HS-27A (cell line): ENCODE measurements around the gene TRAF5.

Source experiments
- DNase-seq: peaks from one replicate; pipeline ENCODE4 v3.0.0-alpha.2; 2012; ENCODE audit warnings: low read depth, missing footprints

The TRAF5 gene

DNA sequence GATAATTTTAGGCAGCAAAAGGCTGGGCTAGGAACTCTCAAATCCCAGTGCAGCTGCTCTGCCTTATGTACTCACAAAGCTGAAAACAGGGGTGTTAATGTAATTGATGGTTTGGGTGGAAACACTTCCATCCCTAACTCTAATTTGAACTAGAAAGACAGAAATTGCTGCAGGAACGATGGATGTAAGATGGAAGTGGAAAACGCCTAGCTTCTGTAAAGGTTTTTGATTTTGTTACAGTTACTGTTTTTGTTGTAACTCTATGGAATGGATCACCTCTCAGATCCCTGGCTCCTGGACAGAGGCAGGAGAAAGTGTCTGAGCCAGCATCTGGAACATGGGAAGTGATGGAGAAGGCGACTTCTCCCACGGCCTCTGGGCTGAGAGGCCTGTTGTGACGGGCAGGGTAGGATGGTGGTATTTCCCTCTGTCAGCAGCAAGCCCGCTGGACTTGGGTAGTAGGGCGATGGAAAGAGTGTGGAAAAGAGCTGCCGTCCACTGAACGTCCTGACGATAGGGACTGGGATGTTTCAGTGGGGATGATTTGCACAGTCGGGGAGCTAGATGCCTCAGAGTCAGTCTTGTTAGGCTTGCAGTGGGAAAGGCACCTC, 1.6 kb downstream of the TRAF5 start:
- no peak for DNase-seq

DNA sequence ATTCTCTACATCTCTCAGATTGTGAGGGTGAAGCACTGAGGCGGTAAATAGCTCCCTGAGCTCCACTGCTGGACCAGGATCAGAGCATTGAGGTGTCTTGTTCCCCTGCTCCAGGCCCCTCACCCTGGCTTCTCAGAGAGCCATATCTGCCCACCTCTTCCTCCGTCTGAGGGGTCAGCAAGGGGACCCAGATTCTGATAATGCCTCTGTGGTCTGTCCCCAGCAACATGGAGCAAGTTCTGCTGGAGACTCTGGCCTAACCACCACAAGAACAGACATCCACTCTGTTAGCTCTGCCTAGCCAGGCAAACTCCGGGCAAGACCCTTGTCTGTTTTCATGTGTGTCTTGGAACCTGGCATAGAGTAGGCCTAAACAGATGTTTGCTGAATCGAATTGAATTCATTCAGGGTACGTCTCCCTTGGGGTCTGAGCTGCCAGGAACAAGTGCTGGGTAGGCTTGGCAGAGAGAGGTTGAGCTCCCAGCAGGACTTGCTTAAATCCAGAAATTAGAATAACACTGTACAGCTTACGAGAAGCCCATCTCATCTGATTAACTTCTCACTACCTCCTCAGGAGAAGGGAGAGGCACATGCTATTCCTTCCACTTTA, 2.3 kb downstream of the TRAF5 start:
- no peak for DNase-seq

DNA sequence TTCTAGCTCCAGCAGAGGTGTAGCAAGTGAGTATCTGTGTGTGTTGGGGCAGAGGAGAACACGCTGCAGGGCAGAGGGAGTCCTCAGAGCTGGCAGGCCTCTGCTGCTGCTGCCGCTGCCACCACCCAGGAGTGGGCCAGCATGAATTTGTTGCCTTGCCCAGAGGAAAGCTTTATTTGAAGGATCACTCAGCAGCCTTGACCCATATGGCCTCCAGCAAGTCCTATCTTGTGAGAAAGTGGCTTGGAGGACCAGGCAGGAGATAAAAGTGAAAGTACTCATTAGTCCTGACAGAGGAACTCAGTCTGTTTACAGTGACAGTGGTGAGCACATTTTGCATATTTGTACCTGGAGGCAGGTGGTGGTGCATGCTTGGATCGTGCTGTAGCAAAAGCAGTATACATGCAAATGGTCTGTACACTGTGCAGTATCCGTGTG, 3.1 kb downstream of the TRAF5 start:
- no peak for DNase-seq

DNA sequence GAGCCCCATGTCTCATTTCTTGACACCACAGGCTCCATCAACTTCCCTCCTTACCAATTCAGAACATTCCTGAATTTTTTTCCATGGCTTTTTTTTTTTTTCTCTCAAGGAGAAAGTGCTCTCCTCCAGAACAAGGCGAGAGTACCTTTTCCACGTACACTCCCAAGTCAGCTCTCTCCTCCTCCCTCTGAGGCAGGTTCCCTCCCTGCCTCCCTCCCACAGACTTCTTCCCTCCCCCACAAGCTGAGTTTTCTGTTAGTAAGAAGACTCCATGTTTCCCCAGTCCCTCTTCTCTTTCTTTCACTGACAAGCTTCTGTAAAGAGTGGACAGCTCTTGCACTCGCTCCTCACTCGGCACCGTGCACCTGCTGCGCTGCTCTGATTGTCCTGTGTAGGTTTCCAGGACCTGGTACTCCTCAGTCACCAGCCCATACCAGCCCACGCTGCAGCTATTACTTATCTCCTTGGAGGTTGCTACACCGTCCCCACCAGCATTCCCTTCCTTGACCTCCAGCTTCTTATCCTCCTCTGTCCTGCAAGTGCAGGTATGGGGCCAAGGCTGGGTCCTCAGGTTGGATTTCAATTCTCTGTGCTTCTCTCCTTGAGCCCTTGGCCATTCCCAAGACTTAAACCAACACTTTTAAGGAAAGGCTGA, 3.8 kb downstream of the TRAF5 start:
- no peak for DNase-seq

DNA sequence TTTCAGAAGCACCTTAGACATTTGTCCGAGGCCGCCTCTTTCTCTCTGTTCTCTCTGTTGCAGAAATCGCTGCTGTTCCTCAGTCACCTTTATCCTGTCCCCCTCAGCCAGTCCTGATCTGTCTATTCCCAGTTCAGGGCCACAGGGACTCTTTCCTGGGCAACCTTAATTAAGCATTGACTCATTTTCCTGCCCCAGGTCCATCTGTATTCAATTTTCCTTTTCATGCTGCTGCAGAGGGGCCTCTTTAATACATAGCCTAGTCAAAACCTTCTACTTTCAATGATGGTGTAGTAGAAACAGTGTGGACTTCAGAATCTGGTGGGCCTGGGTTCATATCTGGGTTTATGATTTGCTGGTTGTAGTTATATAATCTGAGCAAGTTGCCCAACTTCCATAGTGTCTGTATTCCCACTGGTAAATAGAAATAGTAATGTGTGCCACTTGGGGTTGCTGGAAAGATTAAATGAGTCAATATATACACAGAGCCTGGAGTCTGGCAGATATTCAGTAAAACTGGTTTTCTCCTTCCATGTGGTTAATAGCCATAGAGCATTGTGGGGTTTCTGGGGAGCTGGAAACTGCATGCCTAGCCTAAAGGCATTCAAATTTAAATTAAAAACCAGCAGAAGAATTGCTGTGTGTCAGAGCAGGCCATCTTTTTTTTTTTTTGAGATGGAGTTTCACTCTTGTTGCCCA, 4.5 kb downstream of the TRAF5 start:
- DNase-seq: no peak

DNA sequence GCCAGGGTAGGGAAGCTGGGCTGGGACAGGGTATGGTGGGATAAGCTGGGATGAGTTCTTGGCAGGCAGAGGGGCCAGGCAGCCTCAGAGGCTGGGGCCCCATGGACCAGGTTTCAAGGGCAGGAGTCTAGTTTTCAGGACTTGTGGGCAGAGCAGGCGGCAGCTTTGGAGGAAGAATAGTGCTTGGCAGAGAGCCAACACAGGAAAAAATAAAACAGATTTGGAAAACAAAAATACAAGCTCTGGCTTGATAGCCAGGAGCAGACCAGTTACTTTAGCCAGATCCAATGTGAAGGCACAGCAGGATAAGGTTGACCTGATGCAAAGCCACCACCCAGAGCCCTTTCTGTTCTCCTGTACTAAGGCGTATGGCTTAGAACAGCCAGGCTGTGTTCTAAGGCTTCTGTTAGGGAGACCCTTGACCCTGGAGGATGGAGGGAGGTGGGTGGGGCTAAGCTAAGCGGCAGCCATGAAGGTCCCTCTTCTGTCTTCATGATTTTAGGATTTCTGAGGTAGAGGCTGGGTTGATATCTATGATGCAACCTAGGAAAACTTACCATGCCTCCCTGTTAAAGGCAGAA, 5.5 kb downstream of the TRAF5 start:
- no peak for DNase-seq

DNA sequence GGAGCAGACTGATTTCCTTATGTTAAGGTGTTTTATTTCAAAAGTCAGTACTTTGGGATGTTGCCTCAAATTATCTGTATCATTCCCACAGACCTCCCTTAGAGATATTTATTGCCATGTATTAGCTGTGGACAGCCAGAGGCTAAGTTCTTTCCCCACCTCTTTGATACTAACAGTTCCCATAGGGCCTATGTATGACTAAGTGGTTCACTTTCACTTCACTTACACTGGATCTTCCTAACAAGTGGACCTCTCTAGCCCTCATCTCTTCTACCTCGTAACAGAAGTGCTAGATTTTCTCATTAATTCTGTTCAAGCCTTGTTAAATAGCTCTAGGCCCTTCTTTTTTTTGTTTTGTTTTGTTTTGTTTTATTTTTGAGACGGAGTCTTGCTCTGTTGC, 6.2 kb downstream of the TRAF5 start:
- no peak for DNase-seq

DNA sequence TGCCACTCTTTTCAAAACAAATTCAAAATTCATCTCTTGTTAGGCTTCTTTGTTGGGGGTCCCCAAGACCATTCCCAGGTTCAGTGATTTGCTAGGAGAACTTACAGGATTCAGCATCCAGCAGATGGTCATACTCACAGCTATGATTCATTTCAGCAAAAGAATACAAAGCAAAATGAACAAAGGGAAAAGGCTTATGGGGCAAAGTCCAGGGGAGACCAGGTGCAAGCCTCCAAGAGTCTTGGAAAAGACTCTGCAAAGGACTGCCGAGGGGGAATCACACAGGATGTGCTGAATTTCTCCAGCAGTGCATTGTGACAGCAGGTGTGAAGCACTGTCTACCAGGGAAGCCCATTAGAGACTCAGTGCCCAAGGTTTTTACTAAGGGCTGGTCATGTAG, 7.3 kb downstream of the TRAF5 start:
- no peak for DNase-seq

DNA sequence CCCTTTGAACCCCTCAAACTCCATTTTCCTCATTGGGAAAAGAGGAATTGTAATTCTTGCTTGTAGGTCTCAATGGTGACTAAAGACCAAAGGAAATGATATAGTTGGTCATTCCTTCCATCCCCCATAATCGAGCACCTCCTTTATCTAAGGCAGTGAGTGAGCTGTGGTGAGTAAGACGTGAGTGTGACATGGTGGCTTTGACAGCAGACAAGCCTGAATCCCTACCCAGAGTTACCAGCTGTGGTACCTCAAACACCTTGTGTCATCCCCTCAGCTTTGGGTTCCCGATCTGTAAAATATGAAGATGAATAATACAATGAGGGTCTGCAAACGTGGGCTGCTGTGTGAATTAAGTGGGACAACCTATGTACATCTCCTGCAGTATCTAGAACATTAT, 8.4 kb downstream of the TRAF5 start:
- no peak for DNase-seq

DNA sequence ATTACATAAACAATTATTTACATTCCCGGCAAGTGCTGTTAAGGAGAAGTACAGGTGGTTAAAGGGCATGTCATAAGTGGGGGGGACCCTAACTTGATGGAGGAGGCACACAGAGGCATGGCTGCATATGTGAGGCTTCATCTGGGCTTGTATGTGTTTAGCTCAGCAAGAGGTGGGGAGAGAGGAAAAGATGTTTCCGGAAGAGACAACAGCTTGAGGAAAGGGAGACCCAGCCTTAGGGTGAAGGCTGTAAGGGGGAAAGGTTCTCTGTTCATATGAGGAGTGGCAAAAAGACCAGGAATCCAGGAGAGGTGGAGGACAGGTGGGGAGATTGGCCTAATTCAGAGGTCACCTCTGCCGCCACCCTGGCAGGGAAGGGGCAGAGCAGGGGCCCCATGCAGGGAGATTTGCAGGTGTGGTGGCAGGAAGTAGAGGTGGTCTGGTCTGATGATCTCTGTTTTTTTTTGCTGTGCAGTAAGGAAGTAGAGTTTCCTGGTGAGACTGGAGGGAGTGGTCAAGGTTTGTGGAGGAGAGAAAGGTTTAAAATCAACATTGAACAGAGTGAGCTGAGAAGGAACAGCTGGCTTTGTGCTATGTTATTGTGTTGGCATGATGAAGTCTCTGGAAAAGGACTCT, 9.0 kb downstream of the TRAF5 start:
- no peak for DNase-seq

DNA sequence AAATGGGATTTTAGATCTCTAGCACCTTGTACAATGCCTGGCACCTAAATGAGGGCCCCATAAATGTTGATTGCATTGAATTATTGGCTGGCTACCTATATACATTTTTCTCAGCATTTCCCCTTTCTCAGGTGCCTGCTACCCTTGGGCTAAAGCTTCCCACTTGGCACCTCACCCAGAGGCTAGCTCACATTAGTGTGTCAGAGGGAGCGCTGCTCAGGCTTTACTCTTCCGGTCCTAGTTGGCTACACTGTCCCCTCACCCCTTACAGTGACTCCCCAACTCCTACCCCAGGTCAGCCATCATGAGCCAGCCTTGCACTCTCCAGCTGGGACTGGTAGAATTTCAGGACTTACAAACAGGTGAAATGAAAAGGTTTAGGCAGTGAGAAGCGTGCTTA, 9.5 kb downstream of the TRAF5 start:
- no peak for DNase-seq

DNA sequence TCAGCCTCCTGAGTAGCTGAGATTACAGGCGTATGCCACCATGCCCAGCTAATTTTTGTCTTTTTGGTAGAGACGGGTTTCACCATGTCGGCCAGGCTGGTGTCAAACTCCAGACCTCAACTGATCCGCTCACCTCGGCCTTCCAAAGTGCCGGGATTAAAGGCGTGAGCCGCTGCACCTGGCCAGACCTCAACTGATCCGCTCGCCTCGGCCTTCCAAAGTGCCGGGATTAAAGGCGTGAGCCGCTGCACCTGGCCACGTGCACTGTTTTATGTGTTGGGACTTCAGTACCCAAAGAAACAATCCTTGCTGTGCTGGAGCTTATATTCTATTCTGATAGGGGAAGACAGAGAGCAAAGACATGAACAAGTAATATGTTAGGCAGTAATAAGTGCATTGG, 10.1 kb downstream of the TRAF5 start:
- no peak for DNase-seq

DNA sequence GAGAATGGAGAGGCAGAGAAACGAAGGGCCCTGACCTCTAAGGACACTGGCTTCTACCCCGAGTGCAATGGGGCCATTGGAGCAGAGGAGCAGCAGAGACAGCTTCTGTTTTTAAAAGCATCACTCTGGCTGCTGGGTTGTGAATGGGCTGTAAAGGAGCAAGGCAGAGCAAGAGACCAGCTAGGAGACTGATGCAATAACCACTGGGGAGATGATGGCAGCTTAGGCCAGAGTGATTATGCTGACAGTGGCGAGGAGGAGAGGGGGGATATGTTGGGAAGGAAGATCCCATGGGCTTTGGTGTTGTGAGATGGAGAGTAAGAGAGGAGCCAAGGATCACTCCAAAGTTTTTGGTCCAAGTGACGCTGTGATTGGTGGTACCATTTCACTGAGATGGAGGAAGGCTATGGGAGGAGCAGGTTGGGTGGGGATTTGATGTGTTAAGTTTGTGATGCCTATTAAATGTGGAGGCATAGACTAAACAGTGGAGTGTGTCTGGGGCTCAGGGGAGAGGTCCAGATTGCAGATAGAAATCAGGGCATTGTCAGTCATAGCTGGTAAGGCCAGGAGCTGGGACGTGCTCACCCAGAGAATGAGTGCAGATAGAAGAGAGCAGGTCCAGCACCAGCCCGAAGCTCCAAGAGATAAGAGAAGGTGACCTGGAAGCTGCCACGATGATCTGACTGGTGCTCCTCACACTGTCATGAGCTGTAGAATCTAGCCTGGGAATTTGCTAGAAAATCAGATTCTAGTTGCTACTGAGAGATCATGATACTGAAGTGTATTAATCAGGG, 11.0 kb downstream of the TRAF5 start:
- DNase-seq: no peak

DNA sequence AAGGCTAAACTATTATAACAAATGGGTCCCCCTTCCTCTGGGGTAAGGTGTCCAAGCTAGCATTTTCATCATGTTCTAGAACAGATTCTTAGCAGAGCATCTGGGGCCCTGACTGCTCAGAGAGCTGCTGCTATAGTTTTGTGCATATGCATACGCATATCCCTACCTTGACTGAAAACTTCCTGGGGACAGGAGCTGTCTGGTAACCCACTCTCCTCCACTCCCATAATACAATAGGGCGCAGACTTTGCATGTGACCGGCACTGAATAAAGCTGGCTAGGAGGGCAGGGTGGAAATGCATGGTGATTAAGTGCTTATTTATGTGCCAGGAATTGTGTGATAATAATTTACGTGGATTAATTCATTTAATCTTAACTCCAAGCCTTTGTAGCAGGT, 11.6 kb downstream of the TRAF5 start:
- DNase-seq: no peak

DNA sequence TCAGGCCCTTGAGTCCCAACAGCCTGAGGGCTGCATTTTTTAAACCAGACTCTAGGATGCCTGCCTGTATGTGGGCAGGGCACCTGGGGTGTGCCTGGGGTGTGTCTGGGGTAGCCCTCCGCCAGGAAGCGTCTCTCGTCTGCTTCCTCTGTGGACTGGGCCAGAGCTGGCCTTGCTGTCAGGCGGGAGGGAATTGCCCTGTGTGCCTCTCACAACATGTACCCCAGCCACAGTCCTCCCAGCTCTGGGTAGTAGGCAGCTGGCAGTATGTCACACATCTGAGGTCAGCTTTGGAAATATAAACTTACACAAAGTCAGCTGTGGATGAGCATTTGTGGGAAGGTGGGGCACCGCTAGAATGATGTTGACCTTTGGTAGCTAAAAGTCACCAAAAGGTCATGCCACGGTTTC, 13.0 kb downstream of the TRAF5 start:
- no peak for DNase-seq

DNA sequence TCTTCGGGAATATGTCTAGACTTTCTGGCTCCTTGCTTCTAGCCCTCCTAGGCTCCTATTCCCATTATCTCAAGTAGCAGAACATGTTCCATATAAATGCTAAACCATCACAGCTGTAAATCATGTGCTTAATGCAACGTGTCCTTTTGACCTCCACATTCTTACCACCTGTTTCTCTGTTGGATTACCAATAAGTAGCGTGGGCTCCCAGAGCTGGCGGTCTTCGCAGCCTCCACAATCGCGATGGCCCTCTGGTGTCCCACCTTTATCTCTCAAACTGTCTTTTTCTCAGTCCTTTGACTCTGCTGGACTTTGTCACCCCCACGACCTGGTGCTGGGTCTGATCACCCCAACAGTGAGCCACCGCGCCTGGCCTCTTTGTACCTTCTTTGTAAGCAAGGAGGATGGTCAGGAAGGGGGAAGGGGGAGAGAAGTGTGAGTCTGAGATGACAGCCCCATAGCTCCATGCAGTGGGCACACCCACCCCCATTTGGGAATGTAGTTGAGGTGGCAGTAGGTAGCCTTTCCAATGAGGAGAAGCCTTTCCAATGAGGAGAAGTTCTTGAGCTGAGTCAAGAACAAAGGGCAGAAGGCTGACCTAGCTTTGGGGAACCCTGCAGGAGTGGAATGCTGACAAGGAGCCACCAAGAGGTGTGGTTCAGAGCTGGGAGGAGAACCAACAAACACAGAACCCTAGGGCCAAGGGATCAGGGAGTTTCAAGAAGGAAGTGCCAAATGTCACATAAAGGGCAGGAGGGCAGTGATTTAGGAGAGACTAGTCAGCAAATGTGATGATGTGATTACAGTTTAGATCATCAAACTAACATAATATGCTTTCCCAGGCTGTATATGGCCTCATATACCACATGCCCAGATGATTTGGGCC, 14.2 kb downstream of the TRAF5 start:
- DNase-seq: no peak

DNA sequence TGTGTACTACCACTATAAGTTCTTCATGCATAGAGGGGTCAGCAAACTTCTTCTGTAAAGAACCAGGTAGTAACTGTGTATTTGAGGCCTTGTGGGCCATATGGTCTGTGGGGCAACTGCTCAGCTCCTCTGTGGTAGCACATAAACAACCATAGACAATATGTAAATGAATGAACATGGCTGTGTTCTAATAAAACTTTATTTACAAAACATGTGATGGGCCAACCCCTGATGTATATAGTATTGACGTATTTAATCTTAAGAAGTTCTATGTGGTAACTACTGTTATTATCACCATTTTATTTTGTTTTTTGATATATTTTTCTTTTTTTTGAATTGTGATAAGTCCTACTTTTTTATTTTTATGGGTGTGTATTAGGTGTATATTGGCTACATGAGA, 15.4 kb downstream of the TRAF5 start:
- DNase-seq: no peak

DNA sequence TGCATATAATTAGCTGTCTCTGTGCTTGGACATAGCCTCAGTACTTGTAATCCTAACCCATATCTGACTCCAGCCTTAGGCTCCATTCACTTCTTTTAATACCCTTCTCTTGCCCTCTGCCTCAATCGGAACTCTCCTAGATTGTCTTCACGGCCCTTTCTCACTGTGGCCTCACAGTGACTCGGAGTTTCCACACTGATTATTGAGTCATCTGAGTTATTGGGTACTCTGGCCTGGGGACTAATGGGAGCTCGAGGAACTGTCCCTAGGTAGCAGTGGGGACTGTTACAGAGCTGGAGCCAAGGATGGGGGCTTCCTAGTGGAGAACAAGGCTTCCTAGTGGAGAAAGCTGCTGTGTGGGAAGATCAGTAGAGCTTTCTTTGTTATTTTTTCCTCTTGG, 17.0 kb downstream of the TRAF5 start:
- no peak for DNase-seq

DNA sequence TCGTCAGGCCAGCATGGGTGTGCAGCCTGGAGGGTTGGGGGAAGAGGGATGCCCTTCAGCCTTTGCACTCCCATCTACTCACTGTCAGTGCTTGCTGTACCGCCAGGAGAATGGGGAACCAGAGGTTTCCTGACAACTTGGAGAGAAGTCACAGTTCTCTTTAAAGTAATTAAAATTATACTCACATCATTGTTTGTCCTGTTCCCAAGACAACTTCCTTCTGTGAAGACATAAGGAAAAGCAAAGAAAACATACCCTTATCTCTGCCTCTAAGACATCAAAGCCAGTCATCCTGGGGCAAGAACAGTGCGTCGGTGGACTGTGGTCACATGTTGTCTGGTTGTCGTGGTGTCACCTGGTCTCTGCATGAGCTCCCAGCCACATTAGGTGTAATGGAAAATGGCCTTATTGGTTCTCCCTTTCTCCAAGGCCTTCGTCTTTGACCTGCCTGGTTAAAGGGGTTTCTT, 17.6 kb downstream of the TRAF5 start:
- DNase-seq: no peak

DNA sequence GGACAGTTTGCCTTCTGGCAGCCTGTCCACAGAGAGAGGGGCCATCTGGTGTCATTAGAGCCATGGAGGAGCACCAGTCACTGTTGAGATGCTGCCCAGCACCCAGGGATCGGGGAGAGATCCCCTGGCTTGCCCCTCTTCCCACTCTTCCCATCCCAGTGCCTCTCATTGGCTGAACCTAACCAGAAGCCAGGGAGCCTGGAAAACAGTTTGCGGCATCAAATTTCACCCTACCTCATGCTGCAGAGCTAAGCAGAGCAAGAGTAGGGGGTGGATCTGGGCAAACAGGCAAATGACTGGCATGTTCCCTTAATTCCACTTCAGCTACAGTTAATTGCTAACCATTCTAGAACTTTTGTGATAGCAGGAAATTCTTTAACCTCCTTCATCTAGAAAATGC, 19.1 kb downstream of the TRAF5 start:
- DNase-seq: no peak
